GM12801 (cell line): ENCODE results near the gene SPTBN5.

ENCODE experiments used
- TF ChIP-seq, protein P1 (sequence below): IDR thresholded peaks from one replicate; pipeline ENCODE4 v1.5.1; 2011; ENCODE audit warnings: control low read depth; ENCODE audit not compliant: insufficient read length; ENCODE audit errors: extremely low read depth

Gene SPTBN5

DNA sequence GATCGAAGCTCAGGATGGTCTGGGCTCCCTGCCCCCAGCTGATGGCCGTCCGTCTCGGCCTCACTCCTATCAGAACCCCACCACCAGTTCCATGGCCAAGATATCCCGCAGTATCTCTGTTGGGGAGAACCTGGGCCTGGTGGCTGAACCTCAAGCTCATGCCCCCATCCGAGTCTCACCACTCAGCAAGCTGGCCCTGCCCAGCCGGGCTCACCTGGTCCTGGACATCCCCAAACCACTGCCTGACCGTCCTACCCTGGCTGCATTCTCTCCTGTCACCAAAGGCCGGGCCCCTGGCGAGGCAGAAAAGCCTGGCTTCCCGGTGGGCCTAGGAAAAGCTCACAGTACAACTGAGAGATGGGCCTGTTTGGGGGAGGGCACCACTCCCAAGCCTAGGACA, 70.4 kb downstream of the SPTBN5 start:
- TF ChIP-seq, protein P1, sequence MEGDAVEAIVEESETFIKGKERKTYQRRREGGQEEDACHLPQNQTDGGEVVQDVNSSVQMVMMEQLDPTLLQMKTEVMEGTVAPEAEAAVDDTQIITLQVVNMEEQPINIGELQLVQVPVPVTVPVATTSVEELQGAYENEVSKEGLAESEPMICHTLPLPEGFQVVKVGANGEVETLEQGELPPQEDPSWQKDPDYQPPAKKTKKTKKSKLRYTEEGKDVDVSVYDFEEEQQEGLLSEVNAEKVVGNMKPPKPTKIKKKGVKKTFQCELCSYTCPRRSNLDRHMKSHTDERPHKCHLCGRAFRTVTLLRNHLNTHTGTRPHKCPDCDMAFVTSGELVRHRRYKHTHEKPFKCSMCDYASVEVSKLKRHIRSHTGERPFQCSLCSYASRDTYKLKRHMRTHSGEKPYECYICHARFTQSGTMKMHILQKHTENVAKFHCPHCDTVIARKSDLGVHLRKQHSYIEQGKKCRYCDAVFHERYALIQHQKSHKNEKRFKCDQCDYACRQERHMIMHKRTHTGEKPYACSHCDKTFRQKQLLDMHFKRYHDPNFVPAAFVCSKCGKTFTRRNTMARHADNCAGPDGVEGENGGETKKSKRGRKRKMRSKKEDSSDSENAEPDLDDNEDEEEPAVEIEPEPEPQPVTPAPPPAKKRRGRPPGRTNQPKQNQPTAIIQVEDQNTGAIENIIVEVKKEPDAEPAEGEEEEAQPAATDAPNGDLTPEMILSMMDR: no peak

DNA sequence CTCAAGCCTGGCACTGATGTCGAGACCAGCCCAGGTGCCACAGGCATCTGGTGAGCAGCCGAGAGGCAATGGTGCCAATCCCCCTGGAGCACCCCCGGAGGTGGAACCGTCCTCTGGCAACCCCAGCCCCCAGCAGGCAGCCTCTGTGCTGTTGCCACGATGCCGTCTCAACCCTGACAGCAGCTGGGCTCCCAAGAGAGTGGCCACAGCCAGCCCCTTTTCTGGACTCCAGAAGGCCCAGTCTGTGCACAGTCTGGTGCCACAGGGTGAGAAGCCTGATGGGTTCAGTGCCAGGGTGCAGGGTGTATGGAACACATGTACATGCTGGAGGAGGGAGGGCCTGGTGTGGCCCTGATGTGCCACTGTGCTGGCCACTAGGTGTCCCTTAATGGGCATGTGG, 70.9 kb downstream of the SPTBN5 start:
- TF ChIP-seq, protein P1: no peak

DNA sequence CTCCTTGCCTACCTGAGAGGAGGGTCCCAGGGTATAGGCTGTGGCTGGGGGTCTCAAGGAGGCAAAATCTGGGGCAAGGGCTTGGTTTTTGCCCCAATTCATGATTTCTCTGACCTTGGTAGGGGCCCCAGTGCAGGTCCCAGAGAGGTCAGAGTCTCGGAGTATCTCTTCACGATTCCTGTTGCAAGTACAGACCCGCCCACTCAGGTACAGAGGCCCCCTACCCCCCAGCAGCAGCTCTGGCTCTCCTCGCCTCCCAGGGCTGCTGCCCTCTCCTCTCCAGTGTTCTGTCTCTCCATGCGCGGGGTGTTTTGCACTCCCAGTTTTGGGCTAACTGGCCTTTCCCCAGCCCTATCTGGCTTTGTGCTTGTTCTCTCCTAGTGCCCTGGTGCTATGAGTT, 71.4 kb downstream of the SPTBN5 start:
- TF ChIP-seq, protein P1: no peak

DNA sequence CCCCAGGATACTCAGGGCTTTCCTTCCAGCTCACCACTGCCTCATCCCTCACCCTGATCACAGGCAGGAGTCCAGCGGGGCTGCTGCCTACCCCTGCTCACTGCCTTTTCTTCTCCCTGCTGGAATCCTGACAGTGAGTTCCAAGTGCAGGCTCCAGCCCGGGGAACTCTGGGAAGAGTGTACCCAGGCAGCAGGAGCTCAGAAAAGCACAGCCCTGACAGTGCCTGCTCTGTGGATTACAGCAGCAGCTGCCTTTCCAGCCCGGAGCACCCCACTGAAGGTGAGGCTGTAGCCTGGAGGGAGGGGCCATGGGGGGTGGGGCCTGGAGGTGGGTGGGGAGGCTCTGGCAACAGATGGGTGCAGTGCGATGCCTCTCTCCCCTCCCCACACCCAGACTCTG, 72.0 kb downstream of the SPTBN5 start:
- TF ChIP-seq, protein P1: no peak

DNA sequence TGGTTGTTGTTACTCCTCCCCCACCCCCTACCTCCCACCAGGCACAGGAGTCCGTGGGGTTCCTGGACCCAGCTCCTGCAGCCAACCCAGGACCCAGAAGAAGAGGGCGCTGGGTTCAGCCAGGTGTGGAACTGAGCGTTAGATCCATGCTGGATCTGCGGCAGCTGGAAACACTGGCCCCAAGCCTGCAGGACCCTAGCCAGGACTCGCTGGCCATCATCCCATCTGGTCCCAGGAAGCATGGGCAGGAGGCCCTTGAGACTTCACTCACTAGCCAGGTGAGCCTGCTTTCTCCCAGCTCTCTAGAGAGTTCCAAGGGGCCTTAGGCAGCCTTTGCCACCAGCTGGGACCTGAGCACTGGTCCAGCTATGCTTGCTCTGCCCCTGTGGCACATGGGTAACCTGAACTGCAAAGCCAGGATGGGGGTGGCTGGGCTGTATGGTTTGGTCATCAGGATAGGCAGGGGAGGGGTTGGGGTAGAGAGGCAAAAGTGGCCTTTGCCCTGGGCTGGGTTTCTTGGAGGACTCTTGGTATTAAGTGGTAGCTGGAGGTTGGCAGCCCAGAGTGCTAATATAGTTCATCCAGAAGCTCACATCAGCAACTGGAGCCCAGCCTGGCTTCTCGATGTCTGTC, 72.9 kb downstream of the SPTBN5 start:
- TF ChIP-seq, protein P1: no peak

DNA sequence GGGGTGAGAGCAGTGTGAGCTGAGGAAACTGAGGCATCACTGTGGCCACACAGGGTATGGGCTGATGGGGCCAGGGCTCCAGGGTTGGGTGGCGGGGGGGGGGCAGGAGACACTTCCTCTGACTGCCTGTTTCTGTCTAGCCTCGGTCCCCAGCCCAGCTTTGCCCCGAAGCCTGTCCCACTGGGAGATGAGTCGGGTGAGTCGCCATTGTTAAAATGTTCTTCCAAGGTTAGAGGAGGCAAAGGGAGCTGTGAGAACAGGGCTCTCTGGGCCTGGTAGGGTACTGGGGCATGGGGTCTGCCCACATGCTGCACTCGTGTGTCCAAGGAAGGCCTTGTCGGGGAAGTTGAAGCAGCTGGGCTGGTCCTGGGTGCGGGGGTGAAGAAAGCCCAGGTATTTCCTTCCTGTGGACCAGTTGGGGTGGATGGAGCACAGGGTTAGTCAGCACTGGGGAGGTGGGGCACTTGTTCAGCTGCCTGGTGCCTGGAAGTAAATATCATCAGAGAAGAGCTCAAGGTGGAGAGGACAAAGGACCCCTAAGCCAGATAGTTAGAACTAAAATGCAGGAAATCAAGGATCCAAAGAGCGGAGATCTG, 74.3 kb downstream of the SPTBN5 start:
- TF ChIP-seq, protein P1: no peak

DNA sequence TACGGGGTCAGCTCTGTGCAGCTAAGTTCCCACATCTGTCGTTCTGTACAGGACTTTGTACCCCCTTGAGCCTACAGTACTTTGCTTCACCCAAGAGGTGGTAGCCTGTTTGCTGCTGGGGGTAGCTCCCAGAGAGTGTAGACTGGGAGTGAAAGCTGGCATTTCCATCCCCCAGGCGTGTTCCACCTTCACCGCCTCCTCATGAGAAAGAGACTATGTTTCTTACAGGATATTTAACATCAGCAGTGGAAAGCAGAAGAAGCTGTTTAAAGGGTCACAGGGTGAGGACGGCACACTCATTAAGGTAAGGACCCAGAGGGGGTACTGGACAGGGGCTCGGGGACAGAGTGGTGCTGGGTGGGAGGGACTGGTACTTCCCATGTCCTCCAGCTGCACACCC, 76.1 kb downstream of the SPTBN5 start:
- TF ChIP-seq, protein P1: no peak
